ENCODE measurements around the gene SDK2.

The SDK2 gene

DNA sequence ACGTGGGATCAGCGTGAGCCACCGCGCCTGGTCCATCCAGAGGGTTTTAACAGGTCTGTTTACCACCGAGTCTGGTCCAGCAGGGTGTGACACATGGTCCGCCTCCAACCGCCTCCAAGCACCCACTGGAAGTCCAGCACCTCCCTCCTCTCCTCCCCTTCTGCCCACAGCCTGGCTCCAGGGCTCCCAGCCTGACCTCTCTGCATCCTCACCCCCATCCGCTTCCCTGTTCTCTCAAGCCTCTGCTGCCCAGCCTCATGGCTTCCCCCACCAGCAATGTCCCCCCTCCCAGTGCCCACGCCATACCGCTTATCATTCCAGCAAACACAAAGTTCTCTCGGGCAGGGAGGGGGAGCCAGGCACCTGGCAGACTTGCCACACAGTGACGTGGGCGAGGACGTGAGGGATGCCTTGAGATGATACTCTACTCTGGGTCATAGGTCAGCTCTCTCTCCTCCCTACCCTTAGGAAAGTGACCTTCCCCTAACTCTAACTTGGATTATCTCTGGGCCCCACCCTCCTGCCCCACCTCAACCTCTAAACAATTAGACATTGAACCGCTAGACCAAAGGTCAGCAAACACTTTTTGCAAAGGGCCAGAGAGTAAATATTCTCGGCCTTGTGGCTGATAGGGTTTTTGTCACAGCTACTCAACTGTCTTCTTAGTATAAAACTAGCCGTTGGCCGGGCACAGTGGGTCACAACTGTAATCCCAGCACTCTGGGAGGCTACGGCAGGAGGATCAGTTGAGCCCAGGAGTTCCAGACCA lies 355.5 kb downstream of the SDK2 start:
- DNase-seq, result no peak

DNA sequence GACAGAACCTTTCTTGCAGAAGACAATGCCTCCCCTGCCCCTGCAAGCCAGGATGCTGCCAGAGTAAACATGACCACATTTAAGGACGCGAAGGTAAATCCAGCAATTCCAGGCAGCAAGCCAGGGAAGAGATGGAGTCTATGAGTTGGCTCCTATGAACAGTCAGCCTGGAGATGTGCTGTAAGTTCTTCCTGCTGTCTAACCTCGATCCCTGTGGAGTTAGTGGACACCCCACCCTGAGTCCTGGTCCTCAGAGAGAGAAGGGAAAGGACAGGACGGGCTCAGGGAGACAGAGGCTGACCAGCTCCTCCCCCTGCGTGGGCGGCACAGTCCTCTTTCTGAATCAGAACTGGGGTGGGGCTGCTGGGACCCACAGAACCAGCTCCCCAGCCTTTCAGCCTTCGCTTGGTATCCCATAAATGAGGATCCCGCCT lies 357.4 kb downstream of the SDK2 start:
- DNase-seq, result no peak

GRCh38 chr17:73285916-73286862 lies 358.1 kb downstream of the SDK2 start:
- no peak for DNase-seq

- DNase-seq, result no peak
Observed at GRCh38 chr17:73285603-73285908, 358.7 kb downstream of the SDK2 start.

DNA sequence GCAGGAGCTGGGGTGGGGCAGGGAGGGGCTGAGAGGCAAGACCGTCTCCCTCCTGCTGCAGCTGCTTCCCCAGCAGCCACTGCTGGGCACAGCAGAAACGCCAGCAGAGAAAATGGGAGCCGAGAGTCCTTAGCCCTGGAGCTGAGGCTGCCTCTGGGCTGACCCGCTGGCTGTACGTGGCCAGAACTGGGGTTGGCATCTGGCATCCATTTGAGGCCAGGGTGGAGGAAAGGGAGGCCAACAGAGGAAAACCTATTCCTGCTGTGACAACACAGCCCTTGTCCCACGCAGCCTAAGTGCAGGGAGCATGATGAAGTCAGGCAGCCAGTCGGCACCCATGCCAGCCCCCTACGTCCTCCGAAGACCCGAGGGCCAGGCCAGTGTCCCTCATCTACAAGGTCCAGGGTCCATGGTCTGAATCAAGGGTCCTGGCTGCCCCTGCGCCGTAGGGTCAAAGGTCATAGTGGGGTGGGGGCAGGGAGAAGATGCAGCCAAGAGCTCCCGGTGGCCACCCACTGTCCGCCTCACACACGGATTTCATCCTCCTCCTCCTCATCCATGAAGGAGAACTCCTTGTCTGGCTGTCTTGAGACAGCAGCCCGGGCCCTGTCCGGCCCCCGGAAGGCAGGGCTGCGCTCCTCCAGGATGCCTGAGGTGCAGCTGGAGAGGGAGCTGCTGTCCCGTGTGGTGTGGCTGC lies 359.2 kb downstream of the SDK2 start:
- DNase-seq, result no peak
